GM12878 (cell line): Measurements from ENCODE around the gene IMPACT. TPM values are rescaled to one million over a fixed set of nuclear protein-coding genes. Genes with fewer than 3 reads are reported as not detected.
A peak's percentile ranks its signal among the peaks of the same experiment; 100 is the strongest.

Experiments used
- BACH1 ChIP-seq: fragments of 450-650 bp; IDR thresholded peaks from 2 replicates; pipeline ENCODE4 v1.6.1; 2017; ENCODE audit warnings: mild to moderate bottlenecking, borderline replicate concordance
- NR2C1 ChIP-seq: fragments of 450-650 bp; IDR thresholded peaks from 2 replicates; pipeline ENCODE4 v1.6.1; 2017; ENCODE audit warnings: antibody characterized with exemption, mild to moderate bottlenecking, moderate library complexity
- RELA ChIP-seq: fragments of 450-650 bp; IDR thresholded peaks from 2 replicates; pipeline ENCODE4 v1.8.0; 2014; ENCODE audit warnings: borderline replicate concordance; ENCODE audit not compliant: partially characterized antibody
- ZZZ3 ChIP-seq: IDR thresholded peaks from 2 replicates; pipeline ENCODE4 v1.6.1; 2011; ENCODE audit warnings: low read depth; ENCODE audit not compliant: control insufficient read depth, insufficient read length
- polyA plus RNA-seq, 11 experiments: library from polyadenylated mRNA; depleted of rRNA in 4 of 11; unstranded in 6 of 11; stranded (reverse) in 5 of 11; fragments of >200 nt; fragmentation: Nextera tagmentation in 4 of 11; fragmentation: Illumina TruSeq in 1 of 11; extraction: Ambion mirVana in 4 of 11; extraction: Trizol in 1 of 11; gene quantifications; 1 replicate in 1 of 11; 2 replicates in 10 of 11; pipeline versions ENCODE4 v1.2.1 to v1.2.3, GENCODE V29; 2011 to 2016; ENCODE audit warnings: inconsistent platforms in 2 of 11, missing spikeins in 2 of 11, low read depth in 1 of 11
- total RNA-seq, 4 experiments: library from RNA; depleted of rRNA in 3 of 4; stranded (reverse); fragments of >200 nt in 3 of 4; fragmentation: Illumina TruSeq in 1 of 4; extraction: Trizol in 1 of 4; gene quantifications; 2 replicates each; pipeline versions ENCODE4 v1.2.1 to v1.2.3, GENCODE V29; 2013 to 2021
- TF ChIP-seq, protein P1 (sequence below): fragments of 450-650 bp; IDR thresholded peaks from 2 replicates; pipeline ENCODE4 v1.6.1; 2017; ENCODE audit warnings: antibody characterized with exemption, mild to moderate bottlenecking, moderate library complexity
- TF ChIP-seq, protein P2 (sequence below): fragments of 450-650 bp; IDR thresholded peaks from 2 replicates; pipeline ENCODE4 v1.6.1; 2018; ENCODE audit warnings: borderline replicate concordance, mild to moderate bottlenecking; ENCODE audit not compliant: partially characterized antibody
- TF ChIP-seq, protein P3 (sequence below): IDR thresholded peaks from 2 replicates; pipeline ENCODE4 v1.6.1; 2011; ENCODE audit warnings: borderline replicate concordance, low read depth, mild to moderate bottlenecking, moderate library complexity, mixed read lengths, low read length; ENCODE audit not compliant: insufficient read depth; ENCODE audit errors: extremely low read length

IMPACT gene
- total and polyA plus RNA-seq, 10 of the 15 experiments (the other 5 are each of a cell fraction or from before 2014, with no cell fraction given): 0.10 to 0.84 (median 0.53) TPM

DNA sequence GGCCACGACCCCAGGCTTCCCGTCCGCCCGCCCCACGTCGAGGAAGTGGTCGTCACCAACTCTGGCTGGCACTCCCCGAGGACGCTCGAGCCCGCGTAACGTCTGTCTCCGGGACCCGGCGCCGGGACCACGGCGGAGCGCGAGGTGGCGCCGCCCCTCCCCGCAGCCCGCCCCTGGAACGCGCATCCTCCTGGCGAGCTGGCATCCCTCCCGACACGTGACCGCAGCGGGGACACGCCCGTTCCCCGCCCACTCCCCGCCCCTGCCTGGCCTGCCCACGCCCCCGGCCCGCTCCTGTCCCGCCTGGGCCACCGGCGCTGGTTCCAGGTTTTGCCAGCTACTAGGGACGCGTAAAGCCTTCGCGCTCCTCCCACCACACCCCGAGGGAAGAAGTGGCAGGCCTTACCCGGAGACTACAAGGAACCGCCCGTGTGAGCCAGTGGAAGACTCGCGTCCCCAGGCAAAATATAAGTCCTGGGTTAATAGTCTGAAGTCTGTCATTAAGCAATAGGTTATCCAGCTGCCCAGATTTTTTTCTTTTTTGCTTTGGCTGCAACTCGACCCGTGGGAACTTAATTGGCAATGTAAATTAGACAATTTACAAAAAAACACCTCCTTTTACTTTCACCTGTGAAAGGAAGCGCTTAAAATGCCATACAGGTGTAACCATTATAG, 28.6 kb upstream of the IMPACT start, which contains the start of gene OSBPL1A (continued):
- TF ChIP-seq, protein P1, sequence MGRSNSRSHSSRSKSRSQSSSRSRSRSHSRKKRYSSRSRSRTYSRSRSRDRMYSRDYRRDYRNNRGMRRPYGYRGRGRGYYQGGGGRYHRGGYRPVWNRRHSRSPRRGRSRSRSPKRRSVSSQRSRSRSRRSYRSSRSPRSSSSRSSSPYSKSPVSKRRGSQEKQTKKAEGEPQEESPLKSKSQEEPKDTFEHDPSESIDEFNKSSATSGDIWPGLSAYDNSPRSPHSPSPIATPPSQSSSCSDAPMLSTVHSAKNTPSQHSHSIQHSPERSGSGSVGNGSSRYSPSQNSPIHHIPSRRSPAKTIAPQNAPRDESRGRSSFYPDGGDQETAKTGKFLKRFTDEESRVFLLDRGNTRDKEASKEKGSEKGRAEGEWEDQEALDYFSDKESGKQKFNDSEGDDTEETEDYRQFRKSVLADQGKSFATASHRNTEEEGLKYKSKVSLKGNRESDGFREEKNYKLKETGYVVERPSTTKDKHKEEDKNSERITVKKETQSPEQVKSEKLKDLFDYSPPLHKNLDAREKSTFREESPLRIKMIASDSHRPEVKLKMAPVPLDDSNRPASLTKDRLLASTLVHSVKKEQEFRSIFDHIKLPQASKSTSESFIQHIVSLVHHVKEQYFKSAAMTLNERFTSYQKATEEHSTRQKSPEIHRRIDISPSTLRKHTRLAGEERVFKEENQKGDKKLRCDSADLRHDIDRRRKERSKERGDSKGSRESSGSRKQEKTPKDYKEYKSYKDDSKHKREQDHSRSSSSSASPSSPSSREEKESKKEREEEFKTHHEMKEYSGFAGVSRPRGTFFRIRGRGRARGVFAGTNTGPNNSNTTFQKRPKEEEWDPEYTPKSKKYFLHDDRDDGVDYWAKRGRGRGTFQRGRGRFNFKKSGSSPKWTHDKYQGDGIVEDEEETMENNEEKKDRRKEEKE: no peak
- TF ChIP-seq NR2C1 (no peak), RELA (no peak), ZZZ3 (no peak), BACH1 (no peak)
- TF ChIP-seq, protein P2, sequence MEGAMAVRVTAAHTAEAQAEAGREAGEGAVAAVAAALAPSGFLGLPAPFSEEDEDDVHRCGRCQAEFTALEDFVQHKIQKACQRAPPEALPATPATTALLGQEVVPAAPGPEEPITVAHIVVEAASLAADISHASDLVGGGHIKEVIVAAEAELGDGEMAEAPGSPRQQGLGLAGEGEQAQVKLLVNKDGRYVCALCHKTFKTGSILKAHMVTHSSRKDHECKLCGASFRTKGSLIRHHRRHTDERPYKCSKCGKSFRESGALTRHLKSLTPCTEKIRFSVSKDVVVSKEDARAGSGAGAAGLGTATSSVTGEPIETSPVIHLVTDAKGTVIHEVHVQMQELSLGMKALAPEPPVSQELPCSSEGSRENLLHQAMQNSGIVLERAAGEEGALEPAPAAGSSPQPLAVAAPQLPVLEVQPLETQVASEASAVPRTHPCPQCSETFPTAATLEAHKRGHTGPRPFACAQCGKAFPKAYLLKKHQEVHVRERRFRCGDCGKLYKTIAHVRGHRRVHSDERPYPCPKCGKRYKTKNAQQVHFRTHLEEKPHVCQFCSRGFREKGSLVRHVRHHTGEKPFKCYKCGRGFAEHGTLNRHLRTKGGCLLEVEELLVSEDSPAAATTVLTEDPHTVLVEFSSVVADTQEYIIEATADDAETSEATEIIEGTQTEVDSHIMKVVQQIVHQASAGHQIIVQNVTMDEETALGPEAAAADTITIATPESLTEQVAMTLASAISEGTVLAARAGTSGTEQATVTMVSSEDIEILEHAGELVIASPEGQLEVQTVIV: no peak
- TF ChIP-seq, protein P3, sequence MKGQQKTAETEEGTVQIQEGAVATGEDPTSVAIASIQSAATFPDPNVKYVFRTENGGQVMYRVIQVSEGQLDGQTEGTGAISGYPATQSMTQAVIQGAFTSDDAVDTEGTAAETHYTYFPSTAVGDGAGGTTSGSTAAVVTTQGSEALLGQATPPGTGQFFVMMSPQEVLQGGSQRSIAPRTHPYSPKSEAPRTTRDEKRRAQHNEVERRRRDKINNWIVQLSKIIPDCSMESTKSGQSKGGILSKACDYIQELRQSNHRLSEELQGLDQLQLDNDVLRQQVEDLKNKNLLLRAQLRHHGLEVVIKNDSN: peak; percentile 76
